Erythroblast (primary cell): ENCODE measurements around the gene ZNF117.

Source experiments
- GATA1 ChIP-seq: IDR thresholded peaks from 2 replicates; pipeline ENCODE4 v1.6.1; 2011; ENCODE audit warnings: low read depth, mild to moderate bottlenecking, control low read depth, low read length, moderate library complexity
- POLR2A ChIP-seq: IDR thresholded peaks from 2 replicates; pipeline ENCODE4 v1.6.1; 2011; ENCODE audit warnings: mild to moderate bottlenecking, low read length

- no peak for TF ChIP-seq GATA1
- TF ChIP-seq POLR2A = no peak
Measured at GRCh38 chr7:64992971-64993370, 2.1 kb upstream of the ZNF117 start.
